Measurements from ENCODE around the gene PLEKHG7. TPM values are rescaled to one million over a fixed set of nuclear protein-coding genes. Genes with fewer than 3 reads are reported as not detected.

PLEKHG7 gene
- polyA plus RNA-seq, 3 donors = not detected

- H3K27ac Mint-ChIP-seq = no peak overlapping the region
- intact Hi-C loops (cut with micrococcal nuclease) = no loop called here
These were observed 29.0 kb upstream of the PLEKHG7 start for GRCh38 chr12:92673756-92674155.

DNA sequence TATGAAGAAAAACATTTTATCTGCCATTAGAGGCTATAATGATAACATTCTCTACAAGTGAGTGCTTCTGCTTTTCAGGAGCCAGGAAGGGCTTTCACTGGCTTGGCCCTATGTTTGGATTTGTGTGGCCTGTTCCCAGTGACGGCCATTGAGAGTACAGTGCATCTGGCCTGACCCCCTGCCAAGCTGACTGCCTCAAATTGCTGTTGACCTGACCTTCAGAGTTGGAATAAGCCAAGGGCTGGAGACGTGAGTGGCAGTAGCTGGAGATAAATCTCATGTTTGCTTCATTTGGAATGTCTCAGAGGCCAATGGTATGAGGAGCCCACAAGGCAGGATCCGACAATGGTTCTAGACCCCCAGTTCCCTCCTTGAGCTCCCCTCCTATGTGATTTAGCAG is 28.3 kb upstream of the PLEKHG7 start:
- Histone ChIP-seq H3K9me3 (replicated peaks in 1 of 2; ENCODE audit: control insufficient read depth in 1 of 2, insufficient read depth in 1 of 2, low read length in 2 of 2) (peaks cover 0 to 3% of the 10 kb centered on the region in 2 donors), H3K4me2 (replicated peaks; ENCODE audit: extremely low read depth, low read length, poor library complexity, severe bottlenecking) (no peak overlapping the region), H3K27me3 (ENCODE audit: control insufficient read depth in 2 of 2, insufficient read depth in 2 of 2, low read length in 2 of 2) (no peaks in the 10 kb centered on the region), H3K4me3 (replicated peaks in 1 of 3; ENCODE audit: low read depth in 2 of 3, low read length in 3 of 3) (no peak overlapping the region), H3K4me1 (ENCODE audit: control insufficient read depth in 1 of 2, insufficient read depth in 2 of 2, low read length in 2 of 2) (no peaks in the 10 kb centered on the region), H3K36me3 (replicated peaks in 1 of 2; ENCODE audit: control insufficient read depth in 1 of 2, insufficient read depth in 2 of 2, low read length in 2 of 2) (no peaks in the 10 kb centered on the region), H3K79me2 (ENCODE audit: insufficient read depth, low read length) (no peaks in the 10 kb centered on the region), H4K20me1 (ENCODE audit: insufficient read depth, low read length) (no peaks in the 10 kb centered on the region), H3K9ac (ENCODE audit: insufficient read depth, low read length, poor library complexity, severe bottlenecking) (no peak overlapping the region), H2AFZ (ENCODE audit: insufficient read depth, low read depth, low read length, poor library complexity, severe bottlenecking) (no peak overlapping the region), H3K27ac (ENCODE audit: low read depth in 1 of 2, low read length in 2 of 2) (no peak overlapping the region)
- Mint-ChIP-seq H3K9me3 (peaks cover 0 to 9% (median 5%) of the 10 kb centered on the region in 7 donors), H3K27me3 (ENCODE audit: low read depth in 3 of 3) (peaks cover 0 to 3% (median 2%) of the 10 kb centered on the region in 3 donors), H3K27ac (no peak overlapping the region), H3K4me1 (no peaks in the 10 kb centered on the region), H3K36me3 (no peaks in the 10 kb centered on the region), H3K4me3 (no peak overlapping the region)
- no peak for DNase-seq
- intact Hi-C loops (cut with micrococcal nuclease) = no loop called here
- WGBS (ENCODE audit: insufficient coverage) = 80% methylated on average over 3 of the region's 3 CpGs
- TF ChIP-seq, protein P1, sequence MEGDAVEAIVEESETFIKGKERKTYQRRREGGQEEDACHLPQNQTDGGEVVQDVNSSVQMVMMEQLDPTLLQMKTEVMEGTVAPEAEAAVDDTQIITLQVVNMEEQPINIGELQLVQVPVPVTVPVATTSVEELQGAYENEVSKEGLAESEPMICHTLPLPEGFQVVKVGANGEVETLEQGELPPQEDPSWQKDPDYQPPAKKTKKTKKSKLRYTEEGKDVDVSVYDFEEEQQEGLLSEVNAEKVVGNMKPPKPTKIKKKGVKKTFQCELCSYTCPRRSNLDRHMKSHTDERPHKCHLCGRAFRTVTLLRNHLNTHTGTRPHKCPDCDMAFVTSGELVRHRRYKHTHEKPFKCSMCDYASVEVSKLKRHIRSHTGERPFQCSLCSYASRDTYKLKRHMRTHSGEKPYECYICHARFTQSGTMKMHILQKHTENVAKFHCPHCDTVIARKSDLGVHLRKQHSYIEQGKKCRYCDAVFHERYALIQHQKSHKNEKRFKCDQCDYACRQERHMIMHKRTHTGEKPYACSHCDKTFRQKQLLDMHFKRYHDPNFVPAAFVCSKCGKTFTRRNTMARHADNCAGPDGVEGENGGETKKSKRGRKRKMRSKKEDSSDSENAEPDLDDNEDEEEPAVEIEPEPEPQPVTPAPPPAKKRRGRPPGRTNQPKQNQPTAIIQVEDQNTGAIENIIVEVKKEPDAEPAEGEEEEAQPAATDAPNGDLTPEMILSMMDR (IDR thresholded peaks at IDR 0.05) = no peak

More at GRCh38 chr12:92673756-92674155, 29.0 kb upstream of the PLEKHG7 start:
- no peak overlapping the region for H2AFZ ChIP-seq (ENCODE audit: insufficient read depth, low read depth, low read length, poor library complexity, severe bottlenecking)
- 86% methylated on average over 1 of the region's 3 CpGs for WGBS (ENCODE audit: insufficient coverage)
- H4K20me1 ChIP-seq (ENCODE audit: insufficient read depth, low read length) = no peaks in the 10 kb centered on the region
- Mint-ChIP-seq H3K27me3 (ENCODE audit: low read depth in 3 of 3) (peaks cover 0 to 3% (median 2%) of the 10 kb centered on the region in 3 donors), H3K9me3 (peaks cover 0 to 9% (median 5%) of the 10 kb centered on the region in 7 donors), H3K4me3 (no peak overlapping the region), H3K36me3 (no peaks in the 10 kb centered on the region), H3K4me1 (no peaks in the 10 kb centered on the region)
- no peak overlapping the region for H3K27ac ChIP-seq (ENCODE audit: low read depth in 1 of 2, low read length in 2 of 2)
- H3K9ac ChIP-seq (ENCODE audit: insufficient read depth, low read length, poor library complexity, severe bottlenecking) = no peak overlapping the region
- no peak overlapping the region for H3K4me3 ChIP-seq (replicated peaks in 1 of 3; ENCODE audit: low read depth in 2 of 3, low read length in 3 of 3)
- no peak overlapping the region for H3K4me2 ChIP-seq (replicated peaks; ENCODE audit: extremely low read depth, low read length, poor library complexity, severe bottlenecking)
- H3K27me3 ChIP-seq (ENCODE audit: control insufficient read depth in 2 of 2, insufficient read depth in 2 of 2, low read length in 2 of 2) = no peaks in the 10 kb centered on the region
- no peaks in the 10 kb centered on the region for H3K79me2 ChIP-seq (ENCODE audit: insufficient read depth, low read length)
- TF ChIP-seq, protein P1 (IDR thresholded peaks at IDR 0.05) = no peak
- H3K4me1 ChIP-seq (ENCODE audit: control insufficient read depth in 1 of 2, insufficient read depth in 2 of 2, low read length in 2 of 2) = no peaks in the 10 kb centered on the region
- peaks cover 0 to 3% of the 10 kb centered on the region in 2 donors for H3K9me3 ChIP-seq (replicated peaks in 1 of 2; ENCODE audit: control insufficient read depth in 1 of 2, insufficient read depth in 1 of 2, low read length in 2 of 2)
- no peaks in the 10 kb centered on the region for H3K36me3 ChIP-seq (replicated peaks in 1 of 2; ENCODE audit: control insufficient read depth in 1 of 2, insufficient read depth in 2 of 2, low read length in 2 of 2)
- DNase-seq = no peak
